HCT116 (cell line): ENCODE measurements around the gene KIF1A.
"Not testable (repeated sequence)": the region's sequence is repeated elsewhere in the genome, so short reads cannot be mapped to it uniquely, and the experiment has no call there.

Experiments used
- CTCF ChIP-seq, 3 experiments: fragments of 200-600 bp in 1 of 3; sonication (generic) in 1 of 3; IDR thresholded peaks in 2 of 3; conservative IDR thresholded peaks in 1 of 3; 2 replicates each; pipeline ENCODE4 v1.5.1; 2012 to 2017; ENCODE audit warnings: low read depth in 2 of 3, low read length in 2 of 3, antibody characterized with exemption in 1 of 3, borderline replicate concordance in 1 of 3, control low read depth in 1 of 3, mild to moderate bottlenecking in 1 of 3, mixed read lengths in 1 of 3, mixed run types in 1 of 3, moderate library complexity in 1 of 3; ENCODE audit not compliant: insufficient read depth in 1 of 3
- EZH2 ChIP-seq: fragments of 200-600 bp; sonication (generic); IDR thresholded peaks from 2 replicates; pipeline ENCODE4 v1.6.1; 2017; ENCODE audit warnings: antibody characterized with exemption, mixed run types
- JUND ChIP-seq: IDR thresholded peaks from 2 replicates; pipeline ENCODE4 v1.6.1; 2012
- MAX ChIP-seq: IDR thresholded peaks from 2 replicates; pipeline ENCODE4 v1.6.1; 2012
- POLR2A ChIP-seq: IDR thresholded peaks from 2 replicates; pipeline ENCODE4 v1.7.0; 2011; ENCODE audit warnings: borderline replicate concordance; ENCODE audit not compliant: insufficient read depth, insufficient read length; ENCODE audit errors: extremely low read depth
- POLR2AphosphoS5 ChIP-seq: IDR thresholded peaks from 2 replicates; pipeline ENCODE4 v1.6.1; 2011; ENCODE audit warnings: mild to moderate bottlenecking, low read depth, low read length, moderate library complexity
- RAD21 ChIP-seq: IDR thresholded peaks from 2 replicates; pipeline ENCODE4 v1.6.1; 2012; ENCODE audit warnings: low read depth, mild to moderate bottlenecking

- not testable (repeated sequence) for TF ChIP-seq MAX; CTCF (IDR thresholded peaks at IDR 0.05 in 2 of 3, conservative IDR thresholded peaks at IDR 0.05 in 1 of 3; ENCODE audit: borderline replicate concordance in 1 of 3, insufficient read depth in 1 of 3, low read depth in 2 of 3, low read length in 2 of 3); POLR2AphosphoS5; RAD21; POLR2A; EZH2; JUND
These were observed 144.7 kb downstream of the KIF1A start for GRCh38 chr2:240675345-240675744.
